ENCODE results near the gene PDYN.

PDYN gene

GRCh38 chr20:1943275-1944002 lies 50.4 kb downstream of the PDYN start:
- TF ChIP-seq, protein P1, sequence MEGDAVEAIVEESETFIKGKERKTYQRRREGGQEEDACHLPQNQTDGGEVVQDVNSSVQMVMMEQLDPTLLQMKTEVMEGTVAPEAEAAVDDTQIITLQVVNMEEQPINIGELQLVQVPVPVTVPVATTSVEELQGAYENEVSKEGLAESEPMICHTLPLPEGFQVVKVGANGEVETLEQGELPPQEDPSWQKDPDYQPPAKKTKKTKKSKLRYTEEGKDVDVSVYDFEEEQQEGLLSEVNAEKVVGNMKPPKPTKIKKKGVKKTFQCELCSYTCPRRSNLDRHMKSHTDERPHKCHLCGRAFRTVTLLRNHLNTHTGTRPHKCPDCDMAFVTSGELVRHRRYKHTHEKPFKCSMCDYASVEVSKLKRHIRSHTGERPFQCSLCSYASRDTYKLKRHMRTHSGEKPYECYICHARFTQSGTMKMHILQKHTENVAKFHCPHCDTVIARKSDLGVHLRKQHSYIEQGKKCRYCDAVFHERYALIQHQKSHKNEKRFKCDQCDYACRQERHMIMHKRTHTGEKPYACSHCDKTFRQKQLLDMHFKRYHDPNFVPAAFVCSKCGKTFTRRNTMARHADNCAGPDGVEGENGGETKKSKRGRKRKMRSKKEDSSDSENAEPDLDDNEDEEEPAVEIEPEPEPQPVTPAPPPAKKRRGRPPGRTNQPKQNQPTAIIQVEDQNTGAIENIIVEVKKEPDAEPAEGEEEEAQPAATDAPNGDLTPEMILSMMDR (IDR thresholded peaks at IDR 0.05; ENCODE audit: low read depth, low read length, missing control alignments): no peak
- in situ Hi-C loops (cut with HindIII; ENCODE audit: low sequenced_read_pairs): no loop called here
- no peak for DNase-seq (ENCODE audit: low read depth)
- no peak overlapping the region for H3K4me3 ChIP-seq (ENCODE audit: low read depth, low read length)

DNA sequence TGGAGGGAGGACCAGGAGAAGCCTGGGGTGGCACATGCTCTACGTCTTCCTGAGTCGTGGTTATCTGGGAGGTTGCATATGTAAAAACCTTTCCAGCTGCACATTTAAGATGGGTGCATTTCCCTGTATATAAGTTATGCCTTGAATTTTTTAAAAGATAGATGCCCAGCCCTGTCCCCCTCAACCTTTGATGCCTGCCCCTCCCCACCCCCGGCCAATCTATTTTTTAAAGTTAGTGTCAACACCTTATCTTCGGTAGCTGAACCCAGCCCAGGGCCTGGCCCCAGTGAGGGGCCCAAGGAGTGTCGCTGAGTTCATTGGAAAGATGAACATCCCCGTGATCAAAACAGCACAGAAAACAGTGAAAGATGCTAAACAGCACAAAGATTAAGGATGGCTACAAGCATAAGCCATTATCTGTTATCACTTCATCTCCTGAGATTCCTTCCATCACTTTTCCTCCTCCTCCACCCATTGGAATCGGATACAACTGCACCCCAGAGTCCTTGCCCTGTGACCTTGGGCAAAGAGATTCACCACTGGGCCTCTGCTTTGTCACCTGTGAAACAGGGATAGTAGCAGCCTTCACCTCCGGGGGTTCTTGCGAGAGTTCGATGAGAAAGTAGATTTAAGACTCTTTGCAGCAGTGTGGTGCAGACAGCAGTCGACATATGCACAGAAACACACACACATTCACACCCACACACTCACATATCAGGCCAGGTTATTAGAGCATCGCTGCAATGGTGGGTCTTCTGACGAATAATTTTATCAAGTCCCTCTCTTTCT lies 51.2 kb downstream of the PDYN start:
- TF ChIP-seq, protein P1 (IDR thresholded peaks at IDR 0.05; ENCODE audit: low read depth, low read length, missing control alignments): no peak
- in situ Hi-C loops (cut with HindIII; ENCODE audit: low sequenced_read_pairs): no loop called here

DNA sequence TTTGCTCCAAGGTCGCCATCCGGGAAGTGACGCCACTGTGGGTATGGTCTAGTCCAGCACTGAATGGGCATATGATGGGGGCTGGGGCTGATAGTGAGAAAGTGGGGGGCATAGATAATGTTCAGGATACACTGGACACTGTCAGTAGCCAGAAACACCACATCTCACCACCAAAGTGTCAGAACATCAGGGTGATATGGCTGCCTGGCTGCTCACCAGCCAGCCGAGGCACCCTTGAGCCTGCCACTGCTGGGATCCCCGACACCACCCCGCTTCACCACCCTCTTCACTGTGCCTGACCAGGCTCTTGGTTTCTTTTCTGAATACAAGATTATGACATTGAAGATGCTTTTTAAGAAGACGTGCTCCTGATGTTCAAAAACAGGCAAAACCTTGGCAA lies 51.8 kb downstream of the PDYN start:
- no peak for DNase-seq (ENCODE audit: low read depth)
- TF ChIP-seq, protein P1 (IDR thresholded peaks at IDR 0.05; ENCODE audit: low read depth, low read length, missing control alignments): no peak
- no peak overlapping the region for H3K4me3 ChIP-seq (ENCODE audit: low read depth, low read length)
- in situ Hi-C loops (cut with HindIII; ENCODE audit: low sequenced_read_pairs): no loop called here

More for the DNA sequence above, 51.2 kb downstream of the PDYN start:
- DNase-seq (ENCODE audit: low read depth): no peak
- H3K4me3 ChIP-seq (ENCODE audit: low read depth, low read length): no peak overlapping the region

GRCh38 chr20:1941226-1941625 lies 52.6 kb downstream of the PDYN start:
- in situ Hi-C loops (cut with HindIII; ENCODE audit: low sequenced_read_pairs): no loop called here
- H3K4me3 ChIP-seq (ENCODE audit: low read depth, low read length): no peak overlapping the region
- no peak for DNase-seq (ENCODE audit: low read depth)
- TF ChIP-seq, protein P1 (IDR thresholded peaks at IDR 0.05; ENCODE audit: low read depth, low read length, missing control alignments): no peak

- TF ChIP-seq, protein P1 (IDR thresholded peaks at IDR 0.05; ENCODE audit: low read depth, low read length, missing control alignments): no peak
- in situ Hi-C loops (cut with HindIII; ENCODE audit: low sequenced_read_pairs): no loop called here
- H3K4me3 ChIP-seq (ENCODE audit: low read depth, low read length): no peak overlapping the region
- DNase-seq (ENCODE audit: low read depth): no peak
Observed at GRCh38 chr20:1940581-1940980, 53.3 kb downstream of the PDYN start.

DNA sequence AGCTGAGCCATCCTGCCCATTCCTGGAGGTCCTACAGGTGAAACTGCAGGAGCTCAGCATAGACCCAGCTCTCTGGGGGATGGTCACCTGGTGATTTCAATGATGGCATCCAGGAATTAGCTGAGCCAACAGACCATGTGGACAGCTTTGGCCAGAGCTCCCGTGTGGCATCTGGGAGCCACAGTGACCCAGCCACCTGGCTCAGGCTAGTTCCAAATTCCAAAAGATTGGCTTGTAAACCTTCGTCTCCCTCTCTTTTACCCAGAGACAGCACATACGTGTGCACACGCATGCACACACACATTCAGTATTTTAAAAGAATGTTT lies 54.6 kb downstream of the PDYN start:
- TF ChIP-seq, protein P1 (IDR thresholded peaks at IDR 0.05; ENCODE audit: low read depth, low read length, missing control alignments): no peak
- no peak overlapping the region for H3K4me3 ChIP-seq (ENCODE audit: low read depth, low read length)
- DNase-seq (ENCODE audit: low read depth): no peak
- in situ Hi-C loops (cut with HindIII; ENCODE audit: low sequenced_read_pairs): no loop called here
